Body of pancreas (tissue), 4 donors: ENCODE data around the gene PLCH1.

Source experiments
- CTCF ChIP-seq, 7 experiments: fragments of 450-650 bp in 4 of 7; fragments of 200-600 bp in 3 of 7; sonication (generic) in 3 of 7; IDR thresholded peaks; one replicate each; pipeline ENCODE4 v1.5.1; 2016 to 2019; ENCODE audit warnings: antibody characterized with exemption in 7 of 7
- POLR2A ChIP-seq, 3 donors: fragments of 450-650 bp; IDR thresholded peaks; one replicate each; pipeline ENCODE4 v1.6.1; 2016; ENCODE audit warnings: antibody characterized with exemption in 3 of 3, mild to moderate bottlenecking in 2 of 3

- TF ChIP-seq CTCF (IDR thresholded peaks at IDR 0.05): no peak
- no peak for TF ChIP-seq POLR2A (IDR thresholded peaks at IDR 0.05)
These were observed 340.4 kb downstream of the PLCH1 start for GRCh38 chr3:155404486-155404885.
